Measurements from ENCODE around the gene PALD1.
A peak's percentile ranks its signal among the peaks of the same experiment; 100 is the strongest.

The PALD1 gene

DNA sequence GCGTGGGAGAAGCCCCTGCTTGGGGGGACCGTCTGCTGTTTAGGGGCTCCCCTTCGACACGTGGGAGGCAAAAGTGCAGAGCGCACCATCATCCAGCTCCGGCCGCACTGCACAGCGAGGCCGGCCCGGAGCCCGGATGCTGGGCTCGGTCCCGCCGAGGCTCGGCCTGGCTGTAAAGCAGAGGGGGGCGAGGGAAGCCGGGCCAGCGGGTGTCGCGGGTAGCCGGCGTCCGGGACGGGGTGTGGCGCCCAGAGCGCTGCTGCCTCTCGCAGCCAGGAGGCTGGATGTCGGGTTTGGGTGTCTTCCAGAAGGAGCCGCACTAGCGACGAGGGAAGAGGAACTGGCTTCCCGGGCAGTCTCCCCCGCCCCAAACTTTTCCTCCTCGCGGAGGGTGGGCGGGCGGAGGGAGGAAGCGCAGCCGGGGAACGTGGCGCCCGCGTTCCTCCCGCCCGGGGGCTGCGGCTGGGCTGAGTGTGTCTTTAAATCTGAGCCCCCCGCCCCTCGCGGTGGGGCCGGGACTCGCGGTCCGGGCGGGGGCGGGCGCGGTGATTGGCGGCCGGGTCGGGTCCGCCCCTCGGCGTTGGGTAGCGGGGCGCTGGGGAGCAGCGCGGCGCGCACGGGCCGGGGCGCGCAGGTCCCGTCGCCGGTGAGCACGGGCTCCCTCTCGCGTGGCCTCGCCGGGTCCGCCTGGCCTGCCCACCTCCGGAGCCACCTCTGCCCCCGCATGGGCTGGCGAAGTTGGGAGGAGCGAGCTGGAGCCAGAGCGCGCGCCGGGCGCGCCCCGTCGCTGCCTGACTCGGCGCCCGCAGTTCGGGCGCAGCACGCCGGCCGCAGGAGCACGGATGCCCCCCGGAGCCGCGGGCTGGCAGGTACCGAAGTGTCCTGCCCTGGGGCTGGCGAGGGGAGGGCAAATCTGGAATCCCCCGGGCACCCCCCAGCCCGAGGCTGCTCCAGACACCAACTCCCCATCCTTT lies at the start of gene PALD1:
TSS of gene PALD1 (plus strand) at position 577 of the 974 bp plus-strand sequence. CDS start 47,185 bp downstream, outside the sequence.
- DNase-seq (ENCODE audit: low spot score), result peak; percentile 89

DNA sequence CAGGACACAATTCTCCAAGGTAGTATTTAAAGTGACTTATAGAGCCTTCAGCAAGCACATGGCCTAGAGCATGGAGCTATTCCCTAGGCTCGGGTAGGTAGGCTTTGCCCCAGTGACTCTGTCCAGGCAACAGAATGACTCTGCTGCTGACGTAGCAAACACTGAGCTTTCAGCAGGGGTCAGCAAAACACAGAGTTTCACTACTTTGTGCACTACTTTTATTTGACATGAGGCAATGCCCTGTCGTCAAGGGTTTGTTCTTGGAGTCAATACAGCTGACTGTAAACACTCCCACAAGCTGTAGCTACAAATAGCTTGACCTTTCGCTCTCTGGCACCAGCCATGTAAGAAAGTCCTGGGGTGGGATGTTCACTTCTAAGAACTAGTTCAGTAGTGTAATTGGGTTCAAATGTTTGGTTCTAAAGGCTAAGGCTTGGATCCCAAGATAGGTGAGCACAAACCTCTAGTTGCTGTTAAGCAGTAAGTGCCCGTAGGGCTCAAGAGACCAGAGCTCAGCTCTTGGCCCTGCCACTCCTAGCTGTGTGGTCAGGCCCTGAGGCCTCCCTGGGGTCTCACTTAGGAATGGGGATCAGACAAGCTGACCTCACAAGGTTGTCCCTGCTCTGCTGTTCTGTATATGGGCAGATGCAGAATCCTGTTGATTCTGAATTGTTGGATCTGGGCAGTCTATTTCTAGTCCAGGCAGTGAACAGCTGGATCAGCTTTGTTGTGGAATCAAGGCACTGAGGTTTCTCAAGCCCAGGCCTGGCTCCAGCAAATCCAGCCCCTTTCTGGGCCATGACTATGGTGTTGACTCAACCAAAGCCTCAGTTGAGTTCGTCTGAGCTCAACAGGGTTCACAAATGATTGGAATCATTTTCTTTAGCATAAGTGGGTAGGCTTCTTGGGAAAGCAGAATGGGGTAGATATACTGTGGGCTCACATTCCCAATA lies 47.8 kb upstream of the PALD1 start:
- no peak for DNase-seq (ENCODE audit: low spot score)

DNA sequence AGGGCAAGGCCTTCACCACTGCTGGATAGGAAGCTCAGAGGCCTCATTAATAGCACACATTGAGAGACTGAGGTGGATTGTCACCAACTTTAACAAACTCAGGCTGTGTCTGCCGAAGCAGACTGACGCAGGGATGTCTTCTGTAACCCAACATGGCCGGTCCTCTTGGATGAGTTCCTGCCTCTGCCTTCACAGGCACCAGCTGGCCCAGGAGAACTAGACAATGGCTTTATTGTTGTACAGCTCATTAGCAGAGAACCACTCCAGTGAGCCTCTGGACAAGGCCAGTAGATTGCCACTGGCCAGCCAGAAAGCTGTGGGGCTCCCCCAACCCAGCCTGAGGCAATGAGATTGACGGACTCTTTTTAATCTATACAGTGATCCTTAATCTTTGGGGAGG lies 46.5 kb upstream of the PALD1 start:
- no peak for DNase-seq (ENCODE audit: low spot score)

DNA sequence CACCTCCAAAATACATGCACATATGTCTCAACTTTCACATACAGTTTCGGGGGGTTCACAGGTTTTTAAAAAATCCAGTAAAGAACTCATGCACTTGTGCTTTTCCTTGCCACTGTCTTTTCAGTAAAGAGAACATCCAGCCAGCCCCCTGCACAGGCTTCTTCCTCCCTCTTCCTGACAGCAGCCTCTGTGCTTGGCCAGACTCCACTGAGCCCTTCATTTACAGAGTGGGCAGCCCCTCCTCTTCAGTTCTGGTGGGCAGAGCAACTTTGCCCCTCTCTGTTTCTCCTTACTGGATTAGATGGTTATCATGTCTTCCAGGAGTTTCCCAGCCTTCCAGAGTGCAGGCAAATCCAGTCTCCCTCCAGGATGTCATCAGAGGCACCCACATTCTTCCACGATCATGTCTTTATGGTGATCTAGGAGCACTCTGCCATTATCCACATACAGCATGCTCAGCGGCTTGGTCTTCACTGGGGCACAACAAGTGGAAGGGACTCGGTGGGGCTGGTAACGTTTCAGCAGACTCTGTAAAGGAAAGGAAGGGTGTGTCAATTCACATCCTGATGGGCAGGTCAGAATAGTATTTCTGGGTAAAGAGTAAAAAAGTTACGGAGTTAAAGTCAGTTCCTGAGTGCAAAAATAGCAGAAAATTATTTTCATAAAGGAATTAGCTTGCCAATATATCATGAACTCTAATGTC lies 45.9 kb upstream of the PALD1 start:
- DNase-seq (ENCODE audit: low spot score), result no peak

DNA sequence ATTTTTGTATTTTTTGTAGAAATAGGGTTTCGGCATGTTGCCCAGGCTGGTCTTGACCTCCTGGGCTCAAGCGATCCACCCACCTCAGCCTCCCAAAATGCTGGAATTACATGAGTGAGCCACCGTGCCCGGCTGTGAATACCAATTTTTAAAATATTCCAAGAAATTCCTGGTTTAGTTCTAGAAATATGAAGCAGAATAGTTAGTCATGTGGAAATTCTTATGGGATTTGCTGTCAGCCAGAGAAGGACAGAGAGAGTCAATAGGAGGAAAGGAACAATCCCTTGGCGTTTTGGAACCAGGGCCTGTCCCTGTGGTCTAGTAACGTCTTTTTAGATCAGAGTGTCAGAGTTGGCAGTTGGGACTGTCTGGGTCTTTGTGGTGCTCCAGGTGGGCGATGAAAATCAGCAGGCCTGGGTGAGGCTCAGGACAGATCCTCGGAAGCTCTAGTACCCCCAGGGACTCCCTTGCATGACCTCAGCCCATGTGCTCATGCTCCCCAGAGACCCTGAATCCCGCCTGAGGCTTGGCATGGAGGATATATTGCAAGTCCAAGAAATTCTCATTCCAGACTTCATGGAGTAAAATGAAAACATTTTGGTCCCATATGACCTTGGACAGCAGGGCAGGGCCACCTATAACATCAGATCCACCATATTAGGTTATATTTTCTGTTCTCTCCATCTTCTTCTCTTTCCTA lies 44.8 kb upstream of the PALD1 start:
- no peak for DNase-seq (ENCODE audit: low spot score)

DNA sequence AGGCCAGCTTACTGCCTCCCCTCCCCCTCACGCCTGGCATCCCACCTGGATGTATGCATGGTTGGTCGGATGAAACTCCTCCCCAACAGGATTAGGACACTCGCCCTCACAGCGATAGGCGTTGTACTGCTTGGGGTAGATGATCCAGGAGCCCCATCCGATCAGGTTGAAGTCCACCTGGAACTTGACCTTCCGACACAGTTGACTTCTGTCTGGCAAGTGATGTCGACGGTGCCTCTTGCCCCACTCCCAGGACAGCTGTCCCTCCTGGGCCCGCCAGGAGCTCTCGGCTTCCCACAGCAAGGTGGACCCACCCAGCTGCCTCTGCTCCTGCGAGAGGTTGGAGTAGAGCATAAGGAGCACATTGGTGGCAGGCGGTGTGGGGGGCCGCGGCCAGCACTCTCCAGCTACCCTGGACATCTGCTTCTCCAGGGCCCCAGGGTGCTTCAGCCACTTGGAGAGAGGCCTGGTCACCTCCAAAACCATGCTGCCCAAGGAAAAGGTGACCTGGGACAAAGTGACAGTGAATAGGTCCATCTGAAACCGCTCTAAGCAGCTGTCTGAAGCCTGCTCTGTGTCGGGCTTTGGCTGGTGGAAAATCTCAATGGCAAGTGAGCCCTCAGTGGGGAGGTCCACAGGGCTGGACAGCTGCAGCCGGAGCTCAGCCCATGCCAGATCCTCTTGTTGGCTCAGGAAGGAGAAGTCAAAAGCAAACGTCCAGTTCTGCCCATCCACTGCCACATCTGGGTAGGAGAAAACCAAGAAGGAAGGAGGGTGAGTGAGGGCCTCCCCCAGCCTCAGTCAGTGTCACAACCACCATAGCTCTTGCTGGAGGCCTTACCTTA lies 43.1 kb upstream of the PALD1 start:
- DNase-seq (ENCODE audit: low spot score), result no peak

DNA sequence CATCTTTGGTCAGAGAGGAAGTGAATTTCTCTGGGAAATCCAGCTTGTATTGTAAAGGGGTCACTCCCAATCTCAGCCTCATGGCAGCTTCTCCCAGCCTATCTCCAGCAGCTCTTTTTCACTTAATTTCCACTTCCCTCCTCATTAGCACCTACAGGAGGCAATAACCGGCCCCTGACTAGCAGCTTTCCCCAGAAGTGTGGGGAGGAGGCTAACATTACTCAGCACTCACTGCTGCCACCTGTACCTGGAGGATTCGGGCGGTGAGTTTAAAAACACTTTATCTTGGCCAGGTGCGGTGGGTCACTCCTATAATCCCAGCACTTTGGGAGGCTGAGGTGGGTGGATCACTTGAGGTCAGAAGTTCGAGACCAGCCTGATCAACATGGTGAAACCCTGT lies 40.8 kb upstream of the PALD1 start:
- DNase-seq (ENCODE audit: low spot score), result no peak

DNA sequence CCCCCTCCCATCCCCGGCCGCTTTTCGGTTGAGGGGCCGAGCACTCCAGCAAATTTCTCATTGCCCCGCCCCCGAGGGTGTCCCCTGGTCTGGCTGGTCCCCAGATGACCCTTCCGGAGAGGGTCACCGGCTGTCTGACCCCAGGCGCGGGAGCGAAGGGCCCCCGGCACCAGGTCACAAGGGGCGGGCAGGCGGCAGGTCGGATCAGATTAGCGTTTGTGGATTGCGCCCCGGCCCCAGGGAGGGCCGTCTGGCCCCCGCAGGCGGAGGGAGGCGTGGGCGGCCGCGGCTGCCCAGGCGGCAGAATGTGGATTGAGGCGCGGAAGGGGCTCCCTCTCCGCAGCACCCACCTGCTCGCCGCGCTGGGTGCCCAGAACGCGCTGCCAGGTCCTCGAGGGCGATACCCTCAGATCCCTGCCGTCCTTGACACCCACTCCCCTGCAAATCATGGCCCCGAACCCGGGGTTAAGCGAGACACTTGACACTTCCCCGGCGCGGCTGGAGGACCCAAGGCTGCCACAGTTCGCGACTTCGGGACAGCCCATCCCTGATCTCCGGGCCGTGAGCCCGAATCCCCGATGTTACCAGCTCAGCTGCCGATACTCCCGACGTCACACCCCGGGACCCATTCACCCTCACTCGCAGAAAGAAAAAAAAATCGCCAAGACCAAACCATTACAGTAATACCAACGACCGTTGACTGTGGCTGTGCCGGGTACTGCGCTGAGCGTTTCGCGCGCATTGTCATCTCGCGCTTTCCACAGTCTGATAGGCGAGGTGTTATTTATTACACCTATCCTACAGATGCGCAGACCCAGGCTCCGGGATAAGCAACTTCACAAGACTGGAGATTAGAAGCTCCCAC lies 38.0 kb upstream of the PALD1 start:
- no peak for DNase-seq (ENCODE audit: low spot score)

DNA sequence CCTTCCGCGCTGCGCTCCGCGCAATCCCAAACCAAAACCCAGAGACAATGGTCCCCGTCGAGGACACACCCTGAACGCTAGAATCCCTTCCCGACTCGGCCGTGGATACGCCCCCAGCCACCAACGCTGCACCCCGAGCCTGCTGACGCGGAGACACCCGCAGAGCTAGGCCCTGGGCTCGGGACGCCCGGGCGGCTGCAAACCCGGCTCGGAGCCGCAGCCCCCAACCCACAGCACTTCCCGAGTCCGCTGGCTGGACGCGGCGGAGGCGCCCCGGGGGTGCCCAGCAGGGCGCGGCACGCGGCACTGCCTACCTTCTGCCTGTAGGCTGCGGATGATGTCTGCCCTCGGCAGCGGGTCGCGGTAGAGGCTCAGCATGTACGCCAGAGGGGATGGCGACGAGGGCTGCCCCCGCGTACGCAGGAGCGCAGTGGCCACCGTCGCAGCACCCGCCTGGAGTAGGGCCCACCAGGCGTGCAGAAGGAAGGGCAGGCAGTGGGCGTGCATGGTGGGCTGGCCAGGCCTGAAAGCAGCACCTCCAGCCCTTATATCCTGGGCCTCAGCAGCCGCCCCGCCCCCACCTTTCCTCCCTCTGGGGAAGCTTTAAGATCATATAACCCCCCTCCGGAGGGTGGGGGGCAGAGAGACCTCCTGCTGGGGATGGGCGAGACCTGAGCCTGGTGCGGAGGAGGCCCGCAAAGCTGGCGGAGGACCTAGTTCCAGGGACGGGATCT lies 37.2 kb upstream of the PALD1 start, which contains the start of gene NODAL:
TSS of gene NODAL (minus strand) at position 521 of the 734 bp plus-strand sequence. CDS start at position 507, 14 bp downstream.
- DNase-seq (ENCODE audit: low spot score), result no peak

DNA sequence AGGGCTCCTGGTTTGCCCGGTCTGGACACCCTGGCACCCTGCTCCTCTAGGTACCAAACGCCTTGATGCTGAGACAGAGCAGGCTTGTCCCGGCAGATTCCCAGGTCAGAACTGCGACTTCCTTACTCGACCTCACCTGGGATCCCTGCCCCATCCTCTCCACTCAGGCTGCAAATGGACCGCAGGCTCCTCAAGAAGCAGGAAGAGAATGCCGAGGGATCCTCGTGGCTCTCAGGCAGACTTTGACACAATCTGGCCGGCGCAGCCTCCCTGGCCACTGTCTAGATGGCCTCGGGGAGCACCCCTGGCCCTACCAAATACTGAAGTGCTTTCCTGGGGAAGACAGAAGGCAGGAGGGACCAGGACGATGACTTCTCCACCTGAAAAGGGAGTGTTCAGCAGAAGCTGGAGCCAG lies 36.7 kb upstream of the PALD1 start:
- DNase-seq (ENCODE audit: low spot score), result no peak

DNA sequence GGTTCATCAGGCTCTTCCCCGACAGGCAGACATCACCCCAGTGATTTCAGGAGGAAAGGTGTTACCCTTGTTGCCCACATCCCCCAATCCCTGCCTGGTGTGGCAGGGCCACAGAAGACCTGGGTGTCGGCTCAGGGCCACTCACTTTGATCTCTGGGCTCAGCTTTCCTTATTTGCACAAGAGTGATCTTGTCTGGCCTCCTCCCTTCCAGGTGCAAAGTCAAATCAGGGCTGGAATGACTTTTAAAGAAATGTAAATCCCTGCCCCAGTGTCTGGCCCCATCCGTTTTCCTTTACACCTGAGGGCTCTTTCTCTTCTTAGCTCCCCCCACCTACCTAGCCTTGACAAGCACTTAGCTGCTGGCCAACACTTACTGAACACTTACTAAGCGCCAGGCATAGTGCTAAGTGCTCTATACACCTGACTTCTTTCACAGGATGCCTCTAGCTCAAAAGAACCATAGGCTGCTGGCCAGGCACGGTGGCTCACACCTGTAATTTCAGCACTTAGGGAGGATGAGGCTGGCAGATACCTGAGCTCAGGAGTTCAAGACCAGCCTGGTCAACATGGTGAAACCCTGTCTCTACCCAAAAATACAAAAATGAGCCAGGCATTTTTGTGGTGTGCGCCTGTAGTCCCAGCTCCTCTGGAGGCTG lies 36.1 kb upstream of the PALD1 start:
- no peak for DNase-seq (ENCODE audit: low spot score)

DNA sequence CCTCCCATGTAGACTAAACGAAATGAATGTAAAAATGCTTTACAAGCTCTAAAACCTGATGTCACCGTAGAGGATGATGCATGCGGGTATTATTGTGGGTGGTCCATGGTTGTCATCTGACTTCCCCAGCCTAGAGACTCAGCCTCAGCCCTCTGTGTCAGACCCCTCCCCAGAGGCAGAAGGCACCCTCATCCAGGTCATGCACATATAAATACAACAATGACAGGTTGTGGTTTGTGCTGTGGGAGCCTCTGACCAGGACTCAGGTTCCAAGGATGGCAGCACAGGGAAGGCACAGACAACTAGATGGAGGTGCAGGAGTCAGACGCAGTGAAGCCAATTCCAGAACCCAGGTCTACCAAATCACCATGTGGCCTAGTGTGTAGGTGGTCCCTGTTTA lies 33.8 kb upstream of the PALD1 start:
- DNase-seq (ENCODE audit: low spot score), result no peak

DNA sequence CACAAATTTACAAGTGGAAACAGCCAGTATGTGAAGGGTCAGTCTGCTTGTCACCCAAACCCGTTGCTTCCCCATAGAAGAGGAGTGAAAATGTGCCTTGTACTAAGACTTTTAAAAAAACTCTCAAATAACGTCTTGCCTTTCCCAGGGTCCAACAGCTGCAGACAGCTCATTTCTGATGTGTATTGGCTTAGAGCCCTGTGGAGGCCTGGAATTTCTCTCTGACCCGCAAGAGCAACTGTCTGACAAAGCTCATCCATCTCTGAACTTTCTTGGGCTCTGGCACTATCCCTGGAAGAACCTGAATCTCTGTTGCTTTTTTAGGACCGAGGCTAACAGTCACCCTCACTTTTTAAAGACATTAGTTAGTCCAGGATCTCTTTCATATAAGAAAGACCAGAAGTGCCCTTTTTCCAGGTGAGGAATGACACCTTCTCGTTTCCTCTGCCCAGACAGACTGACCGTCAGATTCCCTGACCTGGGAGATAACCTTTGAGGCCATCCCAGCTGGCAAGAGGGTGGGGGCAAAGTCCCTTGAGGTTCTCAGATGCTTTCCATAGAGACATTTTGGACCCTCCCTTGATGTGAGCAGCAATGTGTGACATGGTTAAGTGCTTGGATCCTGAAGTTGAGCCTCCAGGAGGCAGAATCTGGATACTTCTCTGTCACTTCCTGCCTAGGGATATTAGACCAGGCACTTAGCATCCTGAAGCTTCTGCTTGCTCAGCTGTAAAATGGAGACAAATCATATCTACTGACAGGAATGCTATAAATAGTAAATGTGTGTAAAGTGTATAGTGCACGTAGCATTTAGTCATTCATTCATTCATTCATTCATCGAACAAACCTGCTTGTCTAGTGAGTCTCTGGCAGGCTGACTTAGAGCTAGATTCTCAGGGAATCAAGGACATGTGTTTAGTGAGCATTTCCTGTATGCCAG lies 32.6 kb upstream of the PALD1 start:
- no peak for DNase-seq (ENCODE audit: low spot score)

DNA sequence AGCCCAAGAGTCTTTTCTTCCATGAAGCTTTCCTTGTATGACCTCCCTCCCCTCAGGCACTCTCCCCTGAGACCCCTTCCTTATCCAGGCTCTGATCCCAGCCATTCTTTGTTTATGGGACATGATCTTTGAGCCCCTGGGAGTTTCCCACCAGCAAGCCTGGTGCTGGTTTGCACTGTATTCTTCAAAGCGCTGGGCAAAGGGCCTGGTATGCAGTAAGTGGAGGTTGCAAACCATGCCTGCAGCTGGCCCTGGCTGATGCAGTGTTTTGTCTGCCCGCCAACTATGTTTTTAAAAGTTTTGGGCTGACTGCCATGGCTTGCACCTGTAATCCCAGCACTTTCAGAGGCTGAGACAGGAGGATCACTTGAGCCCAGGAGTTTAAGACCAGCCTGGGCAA lies 30.3 kb upstream of the PALD1 start:
- DNase-seq (ENCODE audit: low spot score), result no peak

DNA sequence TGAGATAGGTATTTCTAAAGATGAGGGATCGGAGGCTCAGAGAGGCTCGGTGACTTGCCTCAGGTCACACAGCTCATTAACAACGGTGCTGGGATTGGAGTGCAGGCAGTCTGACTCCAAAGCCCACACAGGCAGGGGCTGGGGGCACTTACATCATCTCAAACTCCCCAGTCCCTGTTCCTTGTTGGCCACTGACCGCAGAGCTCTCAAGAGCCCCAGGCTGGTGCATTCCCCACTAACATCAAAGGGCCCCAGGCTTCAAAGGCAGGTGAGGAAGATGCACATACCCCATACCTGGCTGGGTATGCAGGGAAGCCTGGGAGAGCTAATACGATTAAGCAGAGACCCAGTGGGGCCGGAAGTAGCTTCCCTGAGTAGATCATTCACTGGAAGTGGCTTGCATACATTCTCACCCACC lies 23.3 kb upstream of the PALD1 start:
- no peak for DNase-seq (ENCODE audit: low spot score)

DNA sequence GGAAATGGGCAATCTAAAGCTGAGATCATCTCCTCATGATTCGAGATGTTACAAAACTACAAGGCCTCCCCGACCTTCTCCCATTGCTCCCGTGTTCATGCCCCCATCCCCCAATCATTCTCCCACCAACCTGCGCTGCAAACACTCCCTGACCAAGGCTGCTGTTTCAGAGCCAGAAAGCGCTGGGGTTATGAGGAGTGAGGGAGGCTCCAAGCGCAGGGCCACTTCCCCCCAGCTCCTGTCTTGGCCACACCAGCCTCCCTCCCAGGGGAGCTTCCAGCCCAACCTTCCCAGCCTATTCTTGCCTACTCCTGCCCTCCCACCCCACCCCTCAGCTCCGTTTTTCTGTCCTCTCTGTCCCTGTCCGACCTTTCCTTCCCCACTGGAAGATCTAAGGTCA lies 22.4 kb upstream of the PALD1 start:
- DNase-seq (ENCODE audit: low spot score), result no peak

DNA sequence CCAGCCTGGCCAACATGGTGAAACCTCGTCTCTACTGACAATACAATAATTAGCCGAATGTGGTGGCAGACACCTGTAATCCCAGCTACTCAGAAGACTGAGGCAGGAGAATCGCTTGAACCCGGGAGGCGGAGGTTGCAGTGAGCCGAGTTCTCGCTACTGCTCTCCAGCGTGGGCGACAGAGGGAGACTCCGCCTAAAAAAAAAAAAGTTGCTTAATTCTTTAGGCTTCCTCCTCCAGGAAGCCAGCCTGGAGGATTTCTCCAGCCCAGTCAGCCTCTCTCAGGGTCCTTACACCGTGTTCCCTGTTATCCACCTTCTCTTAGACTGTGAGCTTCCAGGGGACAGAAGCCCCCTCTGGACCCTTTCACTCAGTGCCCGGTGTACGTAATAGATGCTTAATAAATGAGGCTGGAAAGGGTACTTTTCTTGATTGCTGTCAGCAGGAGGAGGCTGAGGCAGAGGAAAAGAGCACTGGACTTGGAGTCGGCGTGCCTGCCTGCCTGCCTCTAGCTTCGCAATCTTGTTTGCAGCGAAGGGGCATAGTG lies 20.7 kb upstream of the PALD1 start:
- DNase-seq (ENCODE audit: low spot score), result no peak

All from left forelimb (tissue), 1 donor.